Measurements from ENCODE around the gene ADK.
A peak's percentile ranks its signal among the peaks of the same experiment; 100 is the strongest.

ADK gene

GRCh38 chr10:74150990-74151878, at the start of gene ADK:
ADK (plus strand) TSS chr10:74151221; CDS start chr10:74151279, 58 bp downstream.
- Histone ChIP-seq H3K27ac (peak within 1 kb of the TSS; percentile 73 to 91), H3K4me3 (peak within 1 kb of the TSS; percentile 93)
- DNase-seq (ENCODE audit: low spot score): peak; percentile 99
- TF ChIP-seq CTCF (IDR thresholded peaks at IDR 0.05): no peak

GRCh38 chr10:74103560-74104258, 47.3 kb upstream of the ADK start:
- no peak for DNase-seq (ENCODE audit: low spot score)

DNA sequence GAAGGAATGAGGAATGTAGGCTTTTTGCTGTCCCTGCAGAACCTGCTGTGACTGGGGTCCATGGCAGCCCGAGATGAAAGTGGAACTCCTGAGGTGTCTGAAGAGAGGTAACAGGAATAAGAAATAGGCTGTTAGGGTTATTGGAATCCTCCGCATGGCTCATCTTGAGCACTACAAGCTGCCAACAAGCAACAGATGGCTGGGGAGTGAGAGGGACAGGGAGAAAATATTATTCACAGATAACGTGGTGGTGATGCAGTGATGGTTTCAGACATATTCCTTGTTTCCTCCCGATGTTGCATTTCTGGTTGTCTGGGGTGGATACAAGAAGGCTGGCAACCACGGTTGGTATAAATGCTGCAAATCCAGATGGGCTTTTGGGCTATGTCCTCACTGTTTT, 46.5 kb upstream of the ADK start:
- no peak for TF ChIP-seq CTCF (IDR thresholded peaks at IDR 0.05)
- no peak for DNase-seq (ENCODE audit: low spot score)
- Histone ChIP-seq H3K27ac (no peak overlapping the region), H3K4me3 (no peak overlapping the region)

More at GRCh38 chr10:74103560-74104258, 47.3 kb upstream of the ADK start:
- TF ChIP-seq CTCF (IDR thresholded peaks at IDR 0.05): no peak
- Histone ChIP-seq H3K4me3 (no peak overlapping the region), H3K27ac (no peak overlapping the region)

DNA sequence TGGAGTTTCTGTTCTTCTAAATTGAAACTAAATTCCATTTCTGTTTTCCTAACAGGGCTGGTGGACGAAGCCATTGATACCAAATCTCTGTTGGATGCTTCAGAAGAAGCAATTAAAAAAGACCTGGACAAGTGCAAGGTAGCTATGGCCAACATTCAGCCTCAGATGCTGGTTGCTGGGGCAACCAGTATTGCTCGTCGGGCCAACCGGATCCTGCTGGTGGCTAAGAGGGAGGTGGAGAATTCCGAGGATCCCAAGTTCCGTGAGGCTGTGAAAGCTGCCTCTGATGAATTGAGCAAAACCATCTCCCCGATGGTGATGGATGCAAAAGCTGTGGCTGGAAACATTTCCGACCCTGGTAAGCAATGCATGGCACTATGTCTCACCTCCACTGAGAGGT, 46.0 kb upstream of the ADK start:
- H3K27ac ChIP-seq: no peak overlapping the region
- DNase-seq (ENCODE audit: low spot score): no peak
- TF ChIP-seq CTCF (IDR thresholded peaks at IDR 0.05): no peak
- H3K4me3 ChIP-seq: no peak overlapping the region

DNA sequence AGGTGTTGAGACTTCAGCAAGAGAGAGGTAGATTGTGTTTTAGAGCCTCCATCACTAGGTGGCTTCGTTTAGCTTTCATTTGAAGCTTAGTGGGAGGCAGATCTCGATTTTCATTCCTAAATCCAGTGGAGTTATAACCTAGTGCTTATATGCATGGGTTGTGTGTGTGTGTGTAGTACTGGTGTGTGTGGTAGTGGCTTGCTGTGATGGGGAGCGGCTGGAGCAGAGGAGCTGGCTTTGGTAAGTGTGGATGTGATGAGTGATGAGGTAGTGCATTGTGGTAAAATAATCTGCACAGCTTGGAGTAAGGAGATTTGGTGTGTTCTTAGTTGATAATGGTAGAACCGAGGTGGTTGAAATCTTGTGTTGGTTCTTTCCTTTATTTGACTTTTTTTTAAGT, 43.6 kb upstream of the ADK start:
- no peak overlapping the region for H3K27ac ChIP-seq
- H3K4me3 ChIP-seq: no peak overlapping the region
- TF ChIP-seq CTCF (IDR thresholded peaks at IDR 0.05): no peak
- DNase-seq (ENCODE audit: low spot score): no peak

GRCh38 chr10:74109452-74109851, 41.6 kb upstream of the ADK start:
- no peak overlapping the region for H3K27ac ChIP-seq
- DNase-seq (ENCODE audit: low spot score): no peak
- H3K4me3 ChIP-seq: no peak overlapping the region
- no peak for TF ChIP-seq CTCF (IDR thresholded peaks at IDR 0.05)

Data from coronary artery (tissue), 2 donors.